ENCODE measurements around the gene ANKRD44. TPM values are rescaled to one million over a fixed set of nuclear protein-coding genes. Genes with fewer than 3 reads are reported as not detected.
"Not testable (repeated sequence)": the region's sequence is repeated elsewhere in the genome, so short reads cannot be mapped to it uniquely, and the experiment has no call there.

Gene ANKRD44
- total RNA-seq, 1 experiment from 2014 or later = not detected

DNA sequence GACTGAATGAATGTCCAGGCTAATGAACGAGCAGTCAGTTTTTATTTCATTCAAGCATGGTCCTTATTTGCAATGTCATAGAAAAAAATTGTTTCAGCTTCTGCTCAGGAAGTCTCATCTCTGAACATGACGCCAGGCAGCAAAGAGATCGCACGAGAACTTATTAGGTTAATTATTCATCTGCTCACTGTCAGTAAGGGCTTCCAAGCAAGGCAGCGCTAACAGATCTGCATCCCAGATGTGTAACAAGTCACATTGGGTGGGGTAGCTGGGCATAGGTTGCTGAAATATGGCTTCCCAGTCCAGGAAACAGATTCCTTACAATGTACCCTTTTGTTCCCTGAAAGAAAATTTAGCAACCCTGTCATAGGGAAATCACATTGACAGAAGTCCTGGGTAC, 63.5 kb downstream of the ANKRD44 start:
- DNase-seq (ENCODE audit: low spot score) = no peak
- in situ Hi-C loops (cut with HindIII; ENCODE audit: low sequenced_read_pairs) = no loop called here

DNA sequence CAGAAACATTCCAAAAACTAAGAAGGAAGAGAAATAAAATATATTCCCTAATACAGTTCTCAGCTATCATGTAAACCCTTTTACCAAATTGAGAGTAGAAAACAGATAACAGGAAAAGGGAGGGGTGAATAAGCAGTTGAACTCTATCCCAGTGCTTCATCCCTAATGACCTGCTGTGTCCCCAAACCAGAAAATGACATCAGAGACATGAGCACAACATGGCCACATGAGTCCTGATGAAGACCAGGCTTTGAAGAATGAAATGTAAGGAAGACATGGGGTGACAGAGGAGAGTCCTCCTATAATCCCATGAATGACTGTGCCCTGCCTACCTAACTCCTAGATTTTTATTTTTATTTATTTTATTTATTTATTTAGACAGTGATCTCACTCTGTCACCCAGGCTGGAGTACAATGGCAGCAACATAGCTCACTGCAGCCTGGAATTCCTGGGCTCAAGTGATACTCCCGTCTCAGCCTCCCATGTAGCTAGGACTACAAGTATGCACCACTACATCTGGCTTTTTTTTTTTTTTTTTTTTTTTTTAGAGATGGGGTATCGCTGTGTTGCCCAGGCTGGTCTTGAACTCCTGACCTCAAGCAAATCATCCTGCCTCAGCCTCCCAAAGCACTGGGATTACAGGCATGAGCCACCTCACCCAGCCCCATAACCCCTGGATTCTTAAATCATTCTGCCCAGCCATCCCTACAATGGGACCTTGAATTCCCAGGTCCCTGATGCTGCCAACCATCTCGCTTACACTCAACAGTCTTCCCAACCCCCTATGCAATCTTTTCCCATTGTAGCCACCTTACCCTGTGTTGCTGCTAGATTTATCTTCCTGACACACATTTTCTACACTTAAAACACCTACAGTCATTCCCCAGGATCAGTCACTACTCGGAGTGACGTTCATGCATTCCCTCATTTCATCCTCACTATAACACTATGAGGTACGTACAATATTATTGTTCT, 64.5 kb downstream of the ANKRD44 start:
- DNase-seq (ENCODE audit: low spot score) = no peak
- in situ Hi-C loops (cut with HindIII; ENCODE audit: low sequenced_read_pairs) = no loop called here

DNA sequence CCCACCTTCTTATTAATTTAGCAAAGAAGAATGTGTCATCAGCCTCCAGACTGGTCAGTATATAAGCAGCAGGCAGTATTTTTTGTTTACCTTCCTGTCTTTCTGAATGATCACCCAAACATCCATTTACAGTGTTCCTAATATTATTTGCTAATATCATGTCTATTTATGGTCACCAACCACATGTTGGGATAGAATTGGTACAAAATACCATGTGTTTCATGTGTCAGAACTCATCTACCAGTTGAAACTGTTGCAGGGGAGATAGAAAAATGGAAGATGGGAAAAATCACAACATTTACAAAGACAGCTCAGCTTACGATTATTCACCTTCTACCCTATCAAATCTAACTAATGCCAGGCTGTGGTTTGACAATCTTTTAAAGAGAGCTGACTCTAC, 66.2 kb downstream of the ANKRD44 start:
- in situ Hi-C loops (cut with HindIII; ENCODE audit: low sequenced_read_pairs) = no loop called here
- DNase-seq (ENCODE audit: low spot score) = no peak

DNA sequence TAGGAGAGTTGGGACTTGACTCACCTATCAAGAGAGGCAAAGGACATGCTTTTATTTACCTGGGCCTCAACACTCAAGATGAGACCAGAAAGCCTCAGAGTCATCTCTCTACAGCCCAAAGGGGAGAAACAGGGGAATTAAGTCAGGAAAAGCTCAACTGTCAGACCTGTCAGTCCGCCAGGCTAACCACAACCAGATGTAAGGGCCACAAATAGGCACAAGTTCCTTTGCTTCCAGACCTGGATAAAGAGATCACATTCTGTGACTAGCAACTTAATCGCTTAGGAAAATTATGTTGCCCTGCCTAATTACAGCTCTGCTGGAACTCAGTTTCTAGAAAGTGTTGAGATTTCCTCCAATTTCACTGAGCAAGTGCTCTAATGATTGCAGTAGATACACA, 67.9 kb downstream of the ANKRD44 start:
- in situ Hi-C loops (cut with HindIII; ENCODE audit: low sequenced_read_pairs) = no loop called here
- DNase-seq (ENCODE audit: low spot score) = no peak

GRCh38 chr2:197241596-197241995, 69.0 kb downstream of the ANKRD44 start:
- in situ Hi-C loops (cut with HindIII; ENCODE audit: low sequenced_read_pairs) = no loop called here
- no peak for DNase-seq (ENCODE audit: low spot score)

DNA sequence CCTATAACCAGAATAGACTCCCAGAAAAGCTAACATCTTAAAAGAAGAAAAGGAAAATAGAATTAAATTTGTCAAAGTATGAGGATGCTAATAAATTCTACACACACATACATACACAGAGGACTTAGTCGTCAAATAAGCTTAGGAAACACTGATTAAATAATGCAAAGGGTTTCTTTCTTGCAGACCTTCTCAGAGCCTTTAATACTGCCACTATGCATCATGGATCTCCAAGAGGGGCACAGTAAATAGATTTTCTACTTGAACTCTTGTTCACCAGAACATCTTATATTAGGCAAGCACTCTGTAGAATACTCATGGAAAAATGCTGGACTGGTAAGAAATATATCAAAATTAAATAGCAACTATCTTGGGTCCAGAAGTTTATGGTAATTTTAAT, 69.4 kb downstream of the ANKRD44 start:
- DNase-seq (ENCODE audit: low spot score) = no peak

DNA sequence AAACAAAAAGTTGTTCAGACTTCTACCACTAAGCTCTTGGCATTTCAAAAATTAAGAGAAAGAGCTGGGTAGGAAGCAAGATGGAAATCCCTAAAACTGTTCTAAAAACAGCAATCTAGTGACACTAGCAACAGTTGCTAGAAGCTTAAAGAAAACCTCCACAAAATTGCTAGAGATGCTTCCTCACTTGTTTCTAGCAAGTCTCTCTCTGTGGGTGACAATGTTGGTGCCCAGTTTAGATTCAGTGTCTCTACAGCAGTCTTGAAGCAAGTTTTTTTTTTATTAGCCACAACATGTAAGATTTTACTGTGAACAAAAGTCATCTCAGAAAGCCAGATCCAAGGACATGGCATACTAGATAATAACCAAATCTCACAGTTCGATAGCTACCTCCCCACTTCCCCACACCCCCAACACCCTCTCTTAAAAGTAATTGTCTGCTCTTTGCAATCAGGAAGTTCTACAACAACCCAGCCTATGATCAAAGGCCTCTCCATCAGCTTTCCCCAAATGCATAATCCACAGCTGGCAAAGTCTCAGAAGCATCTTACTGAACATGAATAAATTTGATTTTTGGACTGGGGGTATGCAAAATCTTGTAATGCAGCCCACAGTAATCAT, 70.0 kb downstream of the ANKRD44 start:
- in situ Hi-C loops (cut with HindIII; ENCODE audit: low sequenced_read_pairs) = no loop called here
- DNase-seq (ENCODE audit: low spot score) = no peak

More for the DNA sequence above, 69.4 kb downstream of the ANKRD44 start:
- in situ Hi-C loops (cut with HindIII; ENCODE audit: low sequenced_read_pairs) = no loop called here

- in situ Hi-C loops (cut with HindIII; ENCODE audit: low sequenced_read_pairs); DNase-seq (ENCODE audit: low spot score): not testable (repeated sequence)
These were observed 70.6 kb downstream of the ANKRD44 start for GRCh38 chr2:197240018-197240417.

DNA sequence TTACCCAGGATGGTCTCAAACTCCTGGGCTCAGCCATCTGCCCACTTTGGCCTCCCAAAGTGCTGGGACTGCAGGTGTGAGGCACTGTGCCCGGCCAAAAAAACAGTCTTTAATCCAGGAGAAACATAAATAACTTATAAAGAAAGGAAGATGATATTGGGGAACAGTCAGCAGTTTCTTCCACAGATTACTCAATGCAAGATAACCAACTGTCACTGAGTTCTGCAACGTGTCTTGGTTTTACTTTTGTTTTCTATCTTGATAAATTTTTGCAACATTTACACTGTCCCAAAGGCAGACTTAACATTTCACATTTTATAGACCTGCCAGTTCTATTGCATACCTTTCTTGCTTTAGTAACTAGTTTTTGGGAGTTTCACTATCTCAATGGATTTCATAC, 71.1 kb downstream of the ANKRD44 start:
- DNase-seq (ENCODE audit: low spot score) = no peak
- in situ Hi-C loops (cut with HindIII; ENCODE audit: low sequenced_read_pairs) = no loop called here

DNA sequence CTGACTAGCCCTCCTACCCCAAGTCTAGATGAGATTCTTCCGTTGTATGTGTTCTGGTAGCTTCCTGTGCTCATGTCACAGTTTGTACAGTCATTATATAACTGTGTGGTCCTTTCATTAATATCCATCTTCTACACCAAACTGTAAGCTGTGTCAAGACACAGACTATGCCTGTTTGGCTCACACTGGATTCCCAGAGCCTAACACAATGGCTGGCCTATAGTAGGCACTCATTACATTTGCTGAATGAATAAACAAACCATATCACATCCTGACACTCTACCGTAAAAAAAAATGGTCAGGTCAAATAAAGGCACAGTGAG, 72.6 kb downstream of the ANKRD44 start:
- in situ Hi-C loops (cut with HindIII; ENCODE audit: low sequenced_read_pairs) = no loop called here
- no peak for DNase-seq (ENCODE audit: low spot score)

DNA sequence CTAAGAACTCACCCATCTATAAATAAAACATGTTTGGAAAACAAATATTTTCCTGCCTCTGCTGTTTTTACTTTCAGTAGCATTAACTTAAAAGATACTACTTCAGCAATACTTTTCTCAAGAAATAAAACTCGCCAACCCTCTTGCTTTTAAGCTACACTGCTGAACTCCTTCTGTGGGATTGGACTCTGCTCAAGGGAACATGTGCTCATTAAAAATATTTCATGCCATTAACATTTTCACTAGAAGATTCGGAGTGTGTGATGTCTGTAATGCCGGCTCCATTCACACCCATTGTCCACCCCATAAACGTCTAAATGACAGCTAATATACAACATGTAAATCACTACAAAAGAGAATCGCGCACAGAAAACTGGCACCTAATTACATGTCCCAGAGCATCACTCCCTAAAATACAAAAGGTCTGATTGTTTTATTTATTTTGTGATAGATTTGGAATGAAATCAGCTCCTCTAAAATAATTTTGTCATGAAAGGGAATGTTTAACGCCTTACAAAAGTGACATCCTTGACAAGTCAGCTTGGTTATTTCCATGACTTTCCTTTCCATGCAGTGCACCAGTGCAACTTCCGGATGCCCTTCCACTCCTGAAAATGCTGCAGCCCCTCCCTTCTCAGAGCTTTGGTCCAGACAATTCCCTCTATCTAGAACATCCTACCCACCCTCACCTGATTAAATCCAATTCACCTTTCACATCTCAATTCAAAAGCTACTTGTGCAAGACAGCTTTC, 73.1 kb downstream of the ANKRD44 start:
- in situ Hi-C loops (cut with HindIII; ENCODE audit: low sequenced_read_pairs) = no loop called here
- DNase-seq (ENCODE audit: low spot score) = no peak

- in situ Hi-C loops (cut with HindIII; ENCODE audit: low sequenced_read_pairs) = no loop called here
- no peak for DNase-seq (ENCODE audit: low spot score)
These were observed 73.8 kb downstream of the ANKRD44 start for GRCh38 chr2:197236816-197237215.

- in situ Hi-C loops (cut with HindIII; ENCODE audit: low sequenced_read_pairs) = no loop called here
These were observed 74.4 kb downstream of the ANKRD44 start for GRCh38 chr2:197236159-197236558.

GRCh38 chr2:197235711-197236110, 74.9 kb downstream of the ANKRD44 start:
- in situ Hi-C loops (cut with HindIII; ENCODE audit: low sequenced_read_pairs) = no loop called here
- DNase-seq (ENCODE audit: low spot score) = no peak

More at GRCh38 chr2:197236159-197236558, 74.4 kb downstream of the ANKRD44 start:
- no peak for DNase-seq (ENCODE audit: low spot score)

GRCh38 chr2:197234671-197235191, 75.8 kb downstream of the ANKRD44 start:
- in situ Hi-C loops (cut with HindIII; ENCODE audit: low sequenced_read_pairs) = no loop called here
- DNase-seq (ENCODE audit: low spot score) = no peak

DNA sequence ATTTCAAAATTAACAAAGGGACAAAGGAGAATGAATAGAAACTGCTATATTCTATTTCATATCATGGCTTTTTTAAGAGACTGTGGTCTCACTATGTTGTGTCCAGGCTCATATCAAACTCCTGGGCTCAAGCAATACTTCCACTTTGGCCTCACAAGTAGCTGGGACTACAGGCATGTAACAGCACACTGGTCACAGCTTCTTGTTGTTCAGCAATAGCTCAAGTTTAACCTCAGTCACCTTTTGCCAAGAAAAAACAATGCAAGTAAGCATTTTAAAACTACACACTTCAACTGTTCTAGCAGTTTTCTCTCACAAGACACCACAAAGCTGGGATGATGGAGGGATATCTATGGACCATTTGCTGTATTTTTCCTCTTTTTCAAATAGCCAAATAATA, 77.1 kb downstream of the ANKRD44 start:
- in situ Hi-C loops (cut with HindIII; ENCODE audit: low sequenced_read_pairs) = no loop called here
- DNase-seq (ENCODE audit: low spot score) = no peak

GRCh38 chr2:197232010-197232409, 78.6 kb downstream of the ANKRD44 start:
- no peak for DNase-seq (ENCODE audit: low spot score)
- in situ Hi-C loops (cut with HindIII; ENCODE audit: low sequenced_read_pairs) = no loop called here

- DNase-seq (ENCODE audit: low spot score) = no peak
- in situ Hi-C loops (cut with HindIII; ENCODE audit: low sequenced_read_pairs) = no loop called here
These were observed 80.8 kb downstream of the ANKRD44 start for GRCh38 chr2:197229509-197230443.

DNA sequence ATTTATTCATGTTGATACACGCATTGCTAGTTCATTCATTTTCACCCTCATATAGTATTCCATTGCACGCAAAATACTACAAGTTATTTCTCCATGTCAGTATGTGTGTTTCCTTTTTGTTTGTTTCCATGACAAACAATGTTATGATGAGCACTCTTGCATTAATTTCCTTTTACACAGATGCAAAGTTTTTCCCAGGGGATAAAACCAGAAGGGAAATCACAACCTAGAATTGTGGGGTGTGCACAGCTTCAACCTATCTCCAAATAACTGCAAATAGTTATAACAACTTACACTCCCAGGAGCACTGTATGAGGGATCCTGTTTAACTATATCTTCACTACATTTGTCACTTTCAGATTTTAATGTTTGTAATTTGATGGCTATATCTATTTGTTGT, 87.1 kb downstream of the ANKRD44 start:
- no peak for DNase-seq (ENCODE audit: low spot score)
- in situ Hi-C loops (cut with HindIII; ENCODE audit: low sequenced_read_pairs) = loop anchor here (25.0 kb wide), 1 partner anchor 139 kb away; no protein-coding TSS in a partner anchor
